ENCODE data around the gene SYT12.

DNA sequence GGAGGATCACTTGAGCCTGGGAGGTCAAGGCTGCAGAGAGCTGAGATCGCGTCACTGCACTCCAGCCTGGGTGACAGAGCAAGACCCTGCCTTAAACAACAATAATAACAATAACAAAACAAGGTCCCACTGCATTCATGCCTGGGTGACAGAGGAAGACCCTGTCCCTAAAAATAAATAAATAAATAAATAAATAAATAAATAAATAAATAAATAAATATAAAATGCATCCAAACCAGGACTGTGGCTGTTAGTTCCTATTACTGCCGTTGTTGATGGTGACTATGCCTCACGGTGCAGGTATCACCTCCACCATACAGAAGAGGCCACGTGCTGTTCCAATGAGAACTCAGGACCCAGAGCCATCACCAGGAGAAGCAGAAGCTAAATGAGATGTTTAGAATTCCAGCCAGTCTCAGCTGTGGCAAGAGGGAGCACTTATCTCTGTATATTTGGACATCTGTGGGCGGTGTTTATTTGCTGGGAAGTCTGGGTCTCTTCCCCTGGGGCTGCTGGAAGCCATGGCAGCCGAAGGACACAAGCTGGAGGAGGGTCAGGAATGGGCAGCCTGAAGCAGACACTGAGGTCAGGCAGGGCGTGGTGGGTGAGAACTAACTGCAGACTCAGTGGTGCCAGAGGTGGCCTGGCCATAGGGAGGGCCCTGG is 26.2 kb upstream of the SYT12 start:
- no peak for TF ChIP-seq CTCF (conservative IDR thresholded peaks at IDR 0.05; ENCODE audit: low read depth, low read length)
- no peak for TF ChIP-seq RAD21 (IDR thresholded peaks at IDR 0.05; ENCODE audit: low read length)
- no peak for TF ChIP-seq POLR2A (IDR thresholded peaks at IDR 0.05; ENCODE audit: low read depth, low read length)
